GM21576 (cell line): ENCODE measurements around the gene SUSD5.
"Not testable (repeated sequence)": the region's sequence is repeated elsewhere in the genome, so short reads cannot be mapped to it uniquely, and the experiment has no call there.

Source experiments
- ATAC-seq: cut with Tn5 transposase; IDR thresholded peaks from one replicate; pipeline ENCODE4 v1.9.1; 2021; ENCODE audit warnings: mild to moderate bottlenecking, moderate library complexity; ENCODE audit not compliant: unreplicated experiment

Gene SUSD5

DNA sequence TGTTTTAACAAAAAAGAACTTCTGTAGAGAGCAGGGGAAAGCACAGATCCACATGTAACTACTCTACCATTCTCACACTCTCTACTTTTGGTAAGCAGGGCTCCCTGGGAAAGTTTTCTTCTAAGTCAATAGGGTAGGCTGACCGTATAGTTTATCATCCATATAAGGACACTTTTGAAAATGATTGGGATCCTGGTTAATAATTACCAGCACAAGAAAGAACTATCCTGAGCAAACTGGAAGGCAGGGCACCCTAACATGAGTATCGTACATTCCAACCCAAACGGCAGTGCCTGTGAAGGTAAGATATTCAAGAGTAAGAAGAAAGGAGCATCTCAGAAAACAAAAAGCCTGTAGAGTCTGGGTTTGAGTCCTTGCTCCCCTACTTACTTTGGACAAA, 22.1 kb downstream of the SUSD5 start:
- no peak for ATAC-seq

DNA sequence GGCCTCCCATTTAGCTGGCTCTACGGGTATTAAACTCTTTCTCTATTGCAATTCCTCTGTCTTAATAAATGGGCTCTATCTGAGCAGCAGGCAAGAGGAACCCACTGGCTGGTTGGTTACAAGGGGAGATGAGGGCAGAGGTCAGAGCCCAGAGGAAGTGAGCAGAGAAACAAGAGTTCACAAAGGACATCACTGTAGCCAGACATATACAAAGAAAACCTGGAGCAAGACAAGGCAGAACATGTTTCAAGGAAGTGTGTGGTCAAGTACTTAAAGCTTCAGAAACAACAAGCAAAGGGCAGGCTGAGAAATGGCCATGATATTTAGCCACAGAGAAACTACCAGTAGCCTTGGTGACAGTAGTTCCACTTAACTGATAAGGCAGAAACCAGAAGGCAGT, 24.3 kb downstream of the SUSD5 start:
- no peak for ATAC-seq

DNA sequence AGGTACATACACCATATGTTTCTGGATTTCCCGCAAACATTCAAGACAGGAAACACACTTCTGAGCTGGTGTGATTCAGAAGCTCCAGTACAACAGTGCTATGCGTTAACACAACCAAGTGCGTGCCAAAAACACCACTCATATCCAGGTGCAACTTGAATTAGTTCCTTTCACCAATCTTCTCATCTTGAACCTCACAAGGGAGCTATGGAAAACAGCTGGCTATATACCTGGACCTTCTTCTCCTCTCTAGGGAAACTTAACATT, 31.3 kb downstream of the SUSD5 start:
- no peak for ATAC-seq

DNA sequence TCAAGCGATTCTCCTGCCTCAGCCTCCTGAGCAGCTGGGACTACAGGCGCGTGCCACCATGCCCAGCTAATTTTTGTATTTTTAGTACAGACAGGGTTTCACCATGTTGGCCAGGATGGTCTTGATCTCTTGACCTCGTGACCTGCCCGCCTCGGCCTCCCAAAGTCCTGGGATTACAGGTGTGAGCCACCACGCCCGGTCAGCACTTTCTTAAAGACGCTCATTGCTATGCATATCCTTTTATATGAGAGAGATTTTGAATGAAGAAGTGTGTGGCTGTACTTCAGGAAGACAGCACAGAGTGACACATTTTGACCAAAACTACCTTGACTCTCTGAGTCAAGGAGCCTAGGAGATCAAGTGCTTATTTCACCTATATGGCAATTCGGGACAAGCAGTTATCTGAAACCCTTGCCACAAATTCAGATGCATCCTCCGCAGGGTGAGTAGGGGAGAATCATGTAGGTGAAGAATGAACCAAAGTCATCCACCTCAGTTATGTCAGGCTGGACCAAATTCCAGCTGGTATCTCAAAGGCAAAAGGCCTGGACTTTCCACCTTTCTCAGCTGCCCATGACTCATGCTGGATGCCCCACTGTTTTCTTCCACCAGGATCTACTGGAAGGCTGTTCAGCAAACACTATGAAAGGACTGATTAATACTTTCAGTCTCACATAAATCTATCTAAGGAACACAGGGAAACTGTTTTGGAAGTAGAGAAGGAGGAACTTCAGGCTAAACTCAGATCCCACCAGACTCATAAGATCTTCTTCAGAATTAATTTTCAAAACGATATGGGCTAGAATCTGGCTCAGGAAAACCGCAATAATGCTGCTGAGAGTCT, 31.9 kb downstream of the SUSD5 start:
- no peak for ATAC-seq

DNA sequence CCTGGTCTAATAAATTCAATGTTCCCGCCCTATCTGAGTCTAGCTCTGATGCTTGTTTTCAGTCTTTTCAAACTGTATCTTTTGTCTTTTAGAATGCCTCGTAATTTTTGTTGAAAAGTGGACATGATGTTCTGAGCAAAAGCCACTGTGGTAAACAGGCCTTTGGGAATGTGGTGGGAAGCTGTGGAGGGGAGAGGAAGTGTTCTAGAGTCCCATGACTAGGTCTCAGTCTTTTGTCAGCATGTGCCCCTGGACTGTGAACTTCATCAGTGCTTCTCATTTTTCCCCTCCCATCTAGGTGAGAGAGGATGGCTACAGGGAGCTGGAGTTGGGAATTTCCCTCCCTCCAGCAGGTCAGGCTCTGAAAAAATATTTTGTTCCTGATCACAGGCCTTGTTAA, 33.7 kb downstream of the SUSD5 start:
- no peak for ATAC-seq

DNA sequence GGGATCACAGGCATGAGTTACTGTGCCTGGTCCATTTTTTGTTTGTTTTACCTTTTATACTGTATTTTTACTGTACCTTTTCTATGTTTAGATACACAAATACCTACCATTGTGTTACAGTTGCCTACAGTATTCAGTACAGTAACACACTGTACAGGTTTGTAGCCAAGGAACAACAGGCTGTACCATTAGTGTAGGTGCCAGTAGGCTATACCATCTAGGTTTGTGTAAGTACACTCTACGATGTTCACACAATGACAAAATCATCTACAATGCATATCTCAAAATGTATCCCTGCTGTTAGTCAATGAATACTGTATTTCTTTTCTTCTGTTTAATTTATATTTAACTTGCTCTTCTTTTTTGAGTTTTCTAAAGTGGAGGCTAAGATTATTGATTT, 37.0 kb downstream of the SUSD5 start:
- ATAC-seq, result not testable (repeated sequence)

DNA sequence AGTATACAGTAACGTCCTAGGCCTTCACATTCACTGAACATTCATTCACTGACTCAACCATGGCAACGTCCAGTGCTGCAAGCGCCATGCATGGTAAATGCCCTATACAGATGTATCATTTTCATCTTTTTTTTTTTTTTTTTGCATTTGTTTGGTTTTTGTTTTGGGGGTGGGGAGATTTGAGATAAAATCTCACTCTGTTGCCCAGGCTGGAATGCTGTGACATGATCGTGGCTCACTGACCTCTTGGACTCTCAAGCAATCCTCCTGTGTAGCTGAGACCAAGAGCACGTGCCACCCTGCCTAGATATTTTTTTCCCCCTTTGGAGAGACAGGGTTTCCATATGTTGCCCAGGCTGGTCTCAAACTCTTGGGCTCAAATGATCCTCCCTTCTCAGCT, 37.4 kb downstream of the SUSD5 start:
- ATAC-seq, result no peak

DNA sequence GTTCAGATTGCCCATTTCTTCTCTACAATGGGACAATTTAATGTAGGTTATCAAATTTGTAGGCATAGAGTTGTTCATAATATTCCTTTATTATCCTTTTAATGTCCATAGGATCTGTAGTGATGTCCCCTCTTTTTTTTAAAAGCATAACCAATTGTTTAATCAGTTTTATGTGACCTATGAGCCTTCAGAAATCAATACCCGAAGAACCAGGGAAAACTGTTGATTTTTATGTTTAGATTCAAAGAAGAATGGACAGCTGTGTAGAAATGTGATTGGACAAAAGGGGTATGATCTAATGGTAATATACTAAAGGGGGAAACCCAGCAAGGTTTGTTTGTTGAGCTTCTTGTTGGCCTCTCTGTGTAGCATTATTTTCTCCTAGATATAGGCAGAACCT, 39.5 kb downstream of the SUSD5 start:
- ATAC-seq, result no peak

DNA sequence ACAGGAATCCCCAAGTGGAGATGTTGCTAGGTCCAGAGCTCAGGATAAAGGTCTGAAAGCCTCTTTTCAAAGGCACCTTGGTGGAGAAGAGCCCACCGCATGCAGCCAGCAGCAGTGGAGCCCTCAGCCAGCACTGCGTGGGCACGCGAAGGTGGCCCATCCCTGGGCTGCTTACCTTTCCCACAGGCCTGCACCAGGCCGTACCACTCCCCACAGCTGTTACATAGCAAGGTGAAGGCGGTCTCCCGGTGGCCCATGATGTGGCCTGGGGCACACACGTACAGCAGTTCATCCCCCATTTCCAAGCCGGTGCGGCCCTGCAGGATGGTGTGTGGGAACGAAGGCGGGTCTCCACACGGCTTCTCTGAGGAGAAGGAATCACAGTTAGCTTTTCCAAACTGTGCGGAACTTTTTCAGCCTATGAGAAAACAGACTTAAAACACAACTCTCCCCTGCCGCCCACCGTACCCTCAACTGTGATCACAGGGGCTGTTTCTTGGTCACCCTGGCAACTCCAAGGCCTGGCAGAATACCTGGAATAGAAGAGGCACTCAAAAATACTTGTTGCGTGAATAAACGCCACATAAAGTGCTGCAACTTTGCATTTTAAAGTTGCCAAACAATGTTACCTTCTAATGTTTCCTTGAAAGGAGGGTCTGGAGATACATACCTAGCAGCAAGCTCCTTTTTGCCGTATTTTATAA, 43.7 kb downstream of the SUSD5 start:
- ATAC-seq, result no peak

DNA sequence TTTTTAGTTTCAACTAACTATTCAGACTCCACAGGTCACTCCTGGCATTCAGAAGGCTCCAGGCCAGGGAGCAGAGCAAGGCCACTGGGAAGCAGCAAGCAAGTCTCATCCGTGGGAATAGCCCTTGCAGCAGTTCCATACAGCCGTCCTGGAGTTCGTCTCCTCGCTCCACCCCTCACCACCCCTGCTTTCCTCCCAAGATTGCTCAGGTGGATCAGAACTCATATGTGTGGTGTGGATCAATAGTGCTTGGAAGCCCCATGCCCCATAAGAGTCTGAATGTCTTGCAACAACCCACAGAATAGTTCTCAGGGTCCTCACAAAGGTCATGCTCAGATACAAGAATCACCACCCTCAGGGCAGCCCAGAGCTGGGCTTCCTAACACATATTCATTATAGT, 44.5 kb downstream of the SUSD5 start:
- no peak for ATAC-seq

DNA sequence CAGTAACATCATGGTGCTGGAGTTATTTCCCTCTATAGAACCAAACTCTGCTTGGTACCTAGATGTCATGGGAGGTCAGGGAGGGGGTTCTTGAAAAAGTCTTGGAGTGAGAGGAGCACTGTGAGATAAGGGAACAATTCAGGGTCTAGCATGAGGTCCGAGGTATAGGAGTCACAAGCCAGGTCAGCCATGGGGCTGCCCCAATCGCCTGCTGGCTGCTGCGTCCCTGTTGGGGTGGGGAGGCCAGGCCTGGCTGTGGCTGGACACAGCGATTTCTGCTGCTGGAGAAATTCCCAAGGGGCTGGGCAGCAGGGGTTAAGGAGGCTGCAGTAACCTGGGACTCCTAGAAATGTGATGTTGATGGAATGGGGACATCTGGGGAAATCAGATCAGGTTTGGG, 44.9 kb downstream of the SUSD5 start:
- no peak for ATAC-seq

DNA sequence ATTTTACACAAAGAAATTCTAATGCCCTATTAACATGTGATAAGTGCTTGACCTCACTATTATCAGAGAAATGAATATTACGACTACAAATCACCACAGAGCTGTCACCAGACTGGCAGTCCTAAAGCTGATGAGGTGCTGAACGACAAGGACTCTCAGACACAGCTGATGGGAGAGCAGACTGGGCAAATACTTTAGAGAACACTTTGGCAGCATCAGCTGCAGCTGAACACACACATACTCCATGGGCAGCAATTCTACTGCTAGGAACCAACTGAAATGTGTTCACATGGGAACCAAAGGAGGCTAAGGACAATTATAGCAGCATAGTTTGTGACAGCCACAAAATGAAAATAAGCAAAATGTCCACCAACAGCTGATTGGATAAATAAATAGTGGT, 45.5 kb downstream of the SUSD5 start:
- ATAC-seq, result no peak

DNA sequence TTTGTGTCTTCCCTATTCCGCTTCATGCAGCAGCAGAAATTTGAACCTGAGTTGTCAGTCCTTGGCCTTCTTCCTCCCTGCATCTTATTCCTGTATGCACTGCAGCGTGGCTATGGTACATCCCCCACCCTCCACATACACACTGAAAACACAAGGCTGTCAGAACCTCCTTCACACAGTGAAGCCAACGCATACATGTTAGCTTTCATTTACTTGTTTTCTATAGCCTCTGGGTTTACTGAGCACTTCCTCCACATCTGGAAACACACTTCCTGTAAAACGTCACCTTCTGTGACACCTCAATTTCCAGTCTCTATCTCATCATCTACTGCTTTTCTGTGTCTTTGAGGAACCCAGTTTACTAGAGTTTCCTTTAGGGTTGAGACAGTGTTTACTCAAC, 47.0 kb downstream of the SUSD5 start:
- ATAC-seq, result no peak

DNA sequence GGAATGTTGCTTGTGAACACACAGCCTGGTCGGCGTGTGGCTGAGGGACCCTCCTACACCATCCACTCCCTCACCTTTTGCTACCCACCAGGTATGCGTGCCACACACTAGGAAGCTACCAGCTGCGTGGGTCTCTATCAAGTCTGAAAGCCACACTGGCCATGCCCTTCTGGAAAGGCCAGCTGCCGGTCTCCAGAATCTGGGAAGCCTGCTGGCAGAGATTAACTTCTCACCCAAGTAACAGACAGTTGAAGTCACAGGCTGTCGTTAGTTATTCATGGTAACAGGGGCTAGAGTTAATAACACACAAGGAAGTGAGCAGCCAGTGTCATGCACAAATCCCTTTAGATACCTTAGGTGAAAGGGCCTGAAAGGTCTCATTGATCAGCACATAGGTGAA, 48.1 kb downstream of the SUSD5 start:
- no peak for ATAC-seq

DNA sequence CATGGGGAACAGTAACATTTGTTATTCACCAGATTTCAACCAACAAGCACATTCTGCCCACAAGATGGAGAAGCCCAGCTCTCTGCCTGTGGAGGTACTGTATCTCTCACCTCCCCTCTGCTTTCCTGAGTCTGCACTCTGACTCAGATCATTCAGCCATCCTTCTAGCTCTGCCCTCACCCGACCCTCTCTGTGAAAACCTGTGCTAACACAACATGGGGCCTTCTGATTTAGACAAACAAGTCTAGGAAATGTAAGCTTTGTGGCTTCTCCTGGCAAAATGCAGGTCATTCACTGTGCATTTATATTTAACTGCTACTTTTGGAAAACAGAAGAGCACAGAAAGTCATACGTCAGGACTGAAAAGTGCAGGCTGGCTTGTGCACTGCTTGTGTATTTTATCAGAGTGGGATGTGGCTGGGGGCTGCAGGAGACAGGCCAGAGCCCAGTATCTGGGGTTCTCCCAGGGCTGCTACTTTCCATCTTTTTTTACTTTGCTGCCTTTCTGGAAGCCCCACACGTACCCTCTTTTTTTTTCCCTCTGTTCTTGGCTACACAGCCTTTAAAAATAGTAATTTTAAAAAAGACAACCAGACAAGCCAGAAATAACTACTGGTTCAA, 50.8 kb downstream of the SUSD5 start:
- ATAC-seq, result no peak

DNA sequence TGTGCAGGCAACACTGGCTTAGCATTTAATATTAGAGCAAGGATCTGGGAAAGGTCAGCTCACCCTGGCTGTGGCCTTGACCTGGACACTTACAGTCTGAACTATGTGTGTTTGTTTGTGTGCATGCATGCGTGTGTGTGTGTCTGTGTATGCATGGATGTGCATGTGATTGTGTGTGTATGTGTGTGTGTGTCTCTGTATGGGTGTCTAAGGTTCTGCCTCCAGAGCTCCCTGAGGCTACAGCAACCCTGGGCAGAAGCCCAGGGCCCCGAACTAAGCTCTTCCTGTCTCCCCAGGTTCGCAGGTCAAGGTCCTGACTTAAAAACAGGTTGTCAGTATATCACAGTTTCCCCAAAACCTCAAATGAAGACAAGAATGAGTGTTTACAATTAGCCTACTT, 51.3 kb downstream of the SUSD5 start:
- no peak for ATAC-seq

DNA sequence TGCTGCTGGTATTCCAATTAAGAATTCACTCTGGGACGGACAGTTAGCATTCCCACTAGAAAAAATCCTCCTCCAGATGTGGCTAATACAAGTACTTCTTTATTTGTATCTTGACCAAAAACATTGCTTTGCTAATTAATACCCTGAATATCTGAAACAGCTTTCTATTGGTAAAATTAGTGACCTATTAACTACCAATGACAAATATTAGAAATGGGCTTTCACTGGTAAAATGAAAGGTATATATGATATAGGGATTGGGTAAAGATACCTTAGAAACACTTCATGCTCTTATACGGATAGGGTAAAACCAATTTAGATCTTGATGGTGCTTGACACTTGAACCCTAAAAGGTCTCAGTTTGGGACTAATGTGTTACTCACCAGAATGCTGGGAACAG, 52.5 kb downstream of the SUSD5 start:
- no peak for ATAC-seq

DNA sequence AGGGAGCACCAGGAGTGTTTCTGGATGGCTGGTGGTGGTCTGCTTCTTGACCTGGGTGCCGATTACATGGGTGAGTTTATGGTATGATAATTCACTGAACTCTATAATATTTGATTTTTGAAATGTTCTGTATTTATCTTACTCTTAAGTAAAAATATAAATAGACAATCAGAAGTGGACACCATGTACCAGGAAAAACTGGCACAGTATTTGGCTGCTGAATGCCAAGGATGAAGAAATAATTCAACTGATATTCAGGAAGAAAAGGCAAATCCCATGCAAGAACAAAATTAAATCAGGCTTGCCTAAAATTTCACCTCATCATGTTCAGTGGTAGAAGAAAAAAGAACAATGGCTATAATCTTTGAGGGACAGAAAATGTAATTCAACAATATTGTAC, 53.2 kb downstream of the SUSD5 start:
- no peak for ATAC-seq

DNA sequence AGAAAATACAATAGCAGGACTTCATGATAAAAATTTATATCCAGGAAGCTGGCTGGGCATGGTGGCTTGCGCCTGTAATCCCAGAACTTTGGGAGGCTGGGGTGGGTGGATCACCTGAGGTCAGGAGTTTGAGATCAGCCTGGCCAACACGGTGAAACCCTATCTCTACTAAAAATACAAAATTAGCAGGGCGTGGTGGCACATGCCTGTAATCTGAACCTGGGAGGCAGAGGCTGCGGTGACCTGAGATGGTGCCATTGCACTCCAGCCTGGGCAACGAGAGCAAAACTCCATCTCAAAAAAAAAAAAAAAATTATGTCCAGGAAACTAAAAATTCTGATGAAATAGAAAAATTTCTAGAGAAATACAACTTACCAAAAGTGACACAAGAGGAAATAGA, 56.0 kb downstream of the SUSD5 start:
- not testable (repeated sequence) for ATAC-seq

DNA sequence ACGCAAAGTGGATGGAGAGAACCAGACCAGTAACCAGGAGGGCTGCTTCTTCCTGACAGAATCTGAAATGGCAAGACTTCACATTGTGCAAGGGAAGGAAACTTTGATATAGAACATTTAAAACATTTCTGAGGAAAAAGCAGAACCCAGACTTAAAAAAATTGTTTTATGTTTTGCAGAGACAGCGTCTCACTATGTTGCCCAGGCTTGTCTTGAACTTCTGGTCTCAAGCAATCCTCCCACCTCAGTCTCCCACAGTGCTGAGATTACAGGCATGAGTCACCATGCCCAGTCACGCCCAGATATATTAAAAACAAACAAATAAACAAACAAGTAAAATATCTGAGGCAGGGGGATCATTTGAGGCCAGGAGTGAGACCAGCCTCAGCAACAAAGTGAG, 58.6 kb downstream of the SUSD5 start:
- no peak for ATAC-seq

DNA sequence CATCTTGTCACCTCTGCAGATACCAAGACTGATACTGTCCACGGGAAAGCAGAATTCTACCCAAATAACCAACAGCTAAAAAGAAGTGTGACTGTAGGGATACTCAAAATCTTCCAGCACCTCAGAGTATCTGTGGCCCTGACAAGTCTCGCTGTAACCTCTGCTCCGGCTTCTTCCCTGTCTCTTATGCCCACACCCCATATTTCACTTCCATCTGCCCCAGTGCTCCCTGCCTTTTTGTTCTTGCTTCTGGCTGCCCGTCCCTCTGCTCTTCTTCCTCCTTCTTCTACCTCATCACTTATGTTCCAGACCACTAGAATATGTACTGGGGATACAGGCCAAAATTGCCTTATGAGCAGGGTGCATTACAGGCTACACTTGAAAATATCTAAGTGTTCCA, 59.4 kb downstream of the SUSD5 start:
- ATAC-seq, result no peak

DNA sequence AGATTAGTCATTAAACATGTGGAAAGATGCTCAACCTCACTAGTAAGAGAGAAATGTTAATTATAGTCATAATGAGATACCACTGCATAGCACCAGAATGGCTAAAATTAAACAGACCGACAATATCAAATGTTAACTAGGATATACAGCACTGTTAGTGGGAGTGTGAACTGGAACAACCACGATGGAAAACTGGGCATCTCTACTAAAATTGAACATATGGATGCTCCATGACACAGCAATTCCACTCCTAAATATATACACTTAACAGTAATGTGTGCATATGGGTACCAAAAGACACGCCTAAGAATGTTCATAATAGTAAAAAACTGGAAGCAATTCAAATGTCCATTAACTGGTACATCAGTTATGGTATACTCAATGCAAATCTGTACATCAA, 63.3 kb downstream of the SUSD5 start:
- no peak for ATAC-seq
